Thyroid gland (tissue), 4 donors: ENCODE measurements around the gene ST6GALNAC3. TPM values are rescaled to one million over a fixed set of nuclear protein-coding genes. Genes with fewer than 3 reads are reported as not detected.
A peak's percentile ranks its signal among the peaks of the same experiment; 100 is the strongest.

ENCODE experiments used
- DNase-seq, 2 donors: peaks; one replicate each; pipeline ENCODE4 v3.0.0-alpha.2; 2019
- H3K27ac ChIP-seq, 3 donors: fragments of 200-600 bp; sonication (generic); 1 replicate in 2 of 3; 2 replicates in 1 of 3; pipeline ENCODE4 v1.5.1; 2016 to 2019; ENCODE audit warnings: mild to moderate bottlenecking in 1 of 3, moderate library complexity in 1 of 3
- H3K27me3 ChIP-seq: fragments of 200-600 bp; sonication (generic); one replicate; pipeline ENCODE4 v1.5.1; 2019
- H3K36me3 ChIP-seq, 2 donors: fragments of 200-600 bp; sonication (generic); one replicate each; pipeline ENCODE4 v1.5.1; 2016 to 2019
- H3K4me1 ChIP-seq, 2 donors: fragments of 200-600 bp; sonication (generic); one replicate each; pipeline ENCODE4 v1.5.1; 2017 to 2019
- H3K4me3 ChIP-seq, 3 donors: fragments of 200-600 bp; sonication (generic); replicated peaks in 1 of 3; 1 replicate in 2 of 3; 2 replicates in 1 of 3; pipeline ENCODE4 v1.5.1; 2016; ENCODE audit warnings: mild to moderate bottlenecking in 1 of 3
- H3K9me3 ChIP-seq: fragments of 200-600 bp; sonication (generic); one replicate; pipeline ENCODE4 v1.5.1; 2017
- POLR2A ChIP-seq, 2 donors: fragments of 450-650 bp; IDR thresholded peaks; one replicate each; pipeline ENCODE4 v1.6.1; 2017; ENCODE audit warnings: antibody characterized with exemption in 2 of 2, mild to moderate bottlenecking in 2 of 2, moderate library complexity in 1 of 2
- WGBS, 2 donors: methylation state at CpG; one replicate each; pipeline ENCODE4 v1.1.5; 2017; 5-methylcytosine and 5-hydroxymethylcytosine counted together
- intact Hi-C: fragments of 100-400 bp; cut with DNase I; formaldehyde crosslinking; loops from one replicate; pipeline ENCODE4 v1.15.1; 2023
- total RNA-seq, 4 donors: library from RNA; depleted of rRNA; stranded (reverse); fragments of >200 nt; gene quantifications; one replicate each; pipeline ENCODE4 v1.2.3, GENCODE V29; 2016
- TF ChIP-seq, protein P1 (sequence below), 6 experiments: fragments of 200-600 bp in 3 of 6; fragments of 450-650 bp in 3 of 6; sonication (generic) in 3 of 6; IDR thresholded peaks; one replicate each; pipeline ENCODE4 v1.5.1; 2016 to 2019; ENCODE audit warnings: antibody characterized with exemption in 6 of 6, mild to moderate bottlenecking in 2 of 6, inconsistent platforms in 1 of 6, moderate library complexity in 1 of 6

ST6GALNAC3 gene
- total RNA-seq, 4 donors from 2014 or later, result 17.4 to 35.6 (median 31.6) TPM

DNA sequence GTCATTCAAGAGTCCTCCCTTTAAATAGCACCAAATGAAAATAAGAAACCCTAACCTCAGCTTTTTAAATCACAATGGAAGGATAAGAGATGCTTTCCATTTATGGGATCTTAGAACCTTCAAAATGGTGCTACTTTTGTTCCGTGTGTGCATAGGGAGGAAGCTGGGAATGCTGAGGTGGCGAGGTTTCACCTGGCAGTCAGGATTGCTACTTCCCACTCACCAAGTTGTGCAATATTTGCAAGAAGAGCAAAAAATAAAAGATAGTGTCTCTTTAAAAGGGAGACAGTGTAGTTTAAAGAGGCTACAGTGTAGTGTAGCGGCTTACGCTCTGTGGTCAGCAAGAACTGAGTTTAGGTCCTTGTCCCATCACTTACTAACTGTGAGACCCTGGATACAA, 400.4 kb downstream of the ST6GALNAC3 start:
- Histone ChIP-seq H3K4me1 (no peaks in the 10 kb centered on the region), H3K9me3 (no peaks in the 10 kb centered on the region), H3K36me3 (no peaks in the 10 kb centered on the region), H3K27me3 (no peaks in the 10 kb centered on the region), H3K4me3 (no peak overlapping the region), H3K27ac (no peak overlapping the region)
- intact Hi-C loops, result no loop called here
- 75 to 93% methylated on average over 4 of the region's 4 CpGs for WGBS, 2 donors
- TF ChIP-seq POLR2A (IDR thresholded peaks at IDR 0.05), result no peak
- TF ChIP-seq, protein P1, sequence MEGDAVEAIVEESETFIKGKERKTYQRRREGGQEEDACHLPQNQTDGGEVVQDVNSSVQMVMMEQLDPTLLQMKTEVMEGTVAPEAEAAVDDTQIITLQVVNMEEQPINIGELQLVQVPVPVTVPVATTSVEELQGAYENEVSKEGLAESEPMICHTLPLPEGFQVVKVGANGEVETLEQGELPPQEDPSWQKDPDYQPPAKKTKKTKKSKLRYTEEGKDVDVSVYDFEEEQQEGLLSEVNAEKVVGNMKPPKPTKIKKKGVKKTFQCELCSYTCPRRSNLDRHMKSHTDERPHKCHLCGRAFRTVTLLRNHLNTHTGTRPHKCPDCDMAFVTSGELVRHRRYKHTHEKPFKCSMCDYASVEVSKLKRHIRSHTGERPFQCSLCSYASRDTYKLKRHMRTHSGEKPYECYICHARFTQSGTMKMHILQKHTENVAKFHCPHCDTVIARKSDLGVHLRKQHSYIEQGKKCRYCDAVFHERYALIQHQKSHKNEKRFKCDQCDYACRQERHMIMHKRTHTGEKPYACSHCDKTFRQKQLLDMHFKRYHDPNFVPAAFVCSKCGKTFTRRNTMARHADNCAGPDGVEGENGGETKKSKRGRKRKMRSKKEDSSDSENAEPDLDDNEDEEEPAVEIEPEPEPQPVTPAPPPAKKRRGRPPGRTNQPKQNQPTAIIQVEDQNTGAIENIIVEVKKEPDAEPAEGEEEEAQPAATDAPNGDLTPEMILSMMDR (IDR thresholded peaks at IDR 0.05), result no peak
- DNase-seq, result no peak

DNA sequence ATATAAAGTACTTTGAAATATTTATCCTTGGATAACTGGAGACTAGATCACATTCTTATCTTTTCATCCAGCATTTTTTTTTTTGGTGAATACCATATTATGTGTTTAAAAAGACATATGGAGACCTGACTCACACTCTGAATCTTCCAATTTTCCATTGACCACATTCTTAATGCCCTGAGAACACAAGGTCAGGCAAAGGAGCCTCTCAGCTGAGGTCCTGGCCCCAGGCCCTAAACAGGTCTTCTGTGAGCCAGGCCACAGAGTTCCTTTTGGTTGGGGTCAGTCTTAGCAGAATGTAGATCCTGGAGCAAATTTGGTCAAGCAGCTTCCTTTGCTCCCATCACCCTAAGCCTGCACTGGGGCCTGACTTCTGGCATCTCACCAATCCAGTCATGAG, 402.6 kb downstream of the ST6GALNAC3 start:
- DNase-seq, result peak in 1 of 2 donors; percentile 1
- no peak overlapping the region for H3K27ac ChIP-seq
- no peak overlapping the region for H3K4me3 ChIP-seq
- no peak for TF ChIP-seq POLR2A (IDR thresholded peaks at IDR 0.05)
- TF ChIP-seq, protein P1 (IDR thresholded peaks at IDR 0.05), result no peak
- H3K4me1 ChIP-seq, result peaks cover 2 to 6% of the 10 kb centered on the region in 2 donors
- H3K36me3 ChIP-seq, result no peaks in the 10 kb centered on the region
- H3K27me3 ChIP-seq, result no peaks in the 10 kb centered on the region
- intact Hi-C loops, result no loop called here
- H3K9me3 ChIP-seq, result no peaks in the 10 kb centered on the region

DNA sequence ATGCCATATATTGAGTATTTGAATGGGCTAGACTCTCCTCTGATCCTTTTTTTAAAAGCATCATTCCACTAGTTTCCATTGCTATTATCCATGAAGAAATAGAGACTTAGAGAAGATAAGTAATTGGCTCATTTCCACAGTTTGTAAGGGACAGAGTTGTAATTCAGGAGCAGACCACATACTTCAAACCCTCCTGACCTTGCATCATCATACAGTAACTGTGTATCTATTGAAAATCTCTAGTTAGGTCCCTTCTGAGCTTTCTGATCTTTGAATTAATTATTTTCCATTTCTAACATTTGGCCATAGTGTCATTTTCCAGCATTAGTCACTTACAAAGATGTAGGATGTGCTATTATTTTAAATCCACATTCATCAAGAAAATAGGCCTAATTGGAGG, 406.3 kb downstream of the ST6GALNAC3 start:
- no peaks in the 10 kb centered on the region for H3K9me3 ChIP-seq
- TF ChIP-seq, protein P1 (IDR thresholded peaks at IDR 0.05), result no peak
- TF ChIP-seq POLR2A (IDR thresholded peaks at IDR 0.05), result no peak
- no peak overlapping the region for H3K27ac ChIP-seq
- no peaks in the 10 kb centered on the region for H3K27me3 ChIP-seq
- no peak for DNase-seq
- no peaks in the 10 kb centered on the region for H3K36me3 ChIP-seq
- peaks cover 2 to 6% of the 10 kb centered on the region in 2 donors for H3K4me1 ChIP-seq
- intact Hi-C loops, result no loop called here
- no peak overlapping the region for H3K4me3 ChIP-seq

DNA sequence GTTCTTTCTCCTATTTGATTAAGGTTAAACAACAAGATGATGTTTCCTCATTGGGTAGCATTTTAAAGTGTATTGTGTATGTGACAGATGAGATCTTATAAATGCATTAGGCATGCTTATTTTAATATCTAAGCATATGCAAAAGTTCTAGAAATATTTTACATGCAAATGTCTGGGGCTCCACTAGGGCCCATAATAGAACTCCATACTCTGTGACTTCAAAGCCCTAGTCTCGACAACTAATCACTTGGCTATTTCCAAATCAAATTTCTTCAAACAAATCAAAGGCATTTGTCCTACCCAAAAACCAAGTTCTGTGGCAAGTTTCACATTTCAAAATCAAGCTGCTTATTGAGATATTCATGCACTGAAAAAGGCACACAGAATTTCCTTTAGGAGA, 407.1 kb downstream of the ST6GALNAC3 start:
- H3K27me3 ChIP-seq, result no peaks in the 10 kb centered on the region
- peaks cover 2 to 6% of the 10 kb centered on the region in 2 donors for H3K4me1 ChIP-seq
- H3K36me3 ChIP-seq, result no peaks in the 10 kb centered on the region
- no peak for TF ChIP-seq POLR2A (IDR thresholded peaks at IDR 0.05)
- TF ChIP-seq, protein P1 (IDR thresholded peaks at IDR 0.05), result no peak
- intact Hi-C loops, result no loop called here
- no peak overlapping the region for H3K4me3 ChIP-seq
- H3K27ac ChIP-seq, result no peak overlapping the region
- DNase-seq, result no peak
- no peaks in the 10 kb centered on the region for H3K9me3 ChIP-seq
- 61 to 80% methylated on average over 1 of the region's 1 CpG for WGBS, 2 donors

DNA sequence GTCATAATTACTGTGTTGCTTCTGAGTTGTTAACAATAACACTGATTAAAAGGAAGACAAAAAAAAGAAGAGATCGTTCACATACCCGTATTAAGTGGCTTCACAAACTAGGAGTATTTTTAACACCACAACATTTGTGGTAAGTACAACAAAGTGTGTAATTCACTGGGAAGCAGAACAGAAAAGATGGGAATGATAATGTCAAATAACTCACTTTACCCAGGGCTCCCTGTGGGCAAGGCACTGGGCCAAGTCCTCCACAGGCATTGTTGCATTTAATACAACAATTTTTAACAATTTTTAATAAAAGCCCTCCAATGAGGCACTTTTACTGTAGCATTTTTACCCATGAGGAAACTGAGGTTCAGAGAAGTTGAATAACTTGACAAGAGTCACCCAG, 407.7 kb downstream of the ST6GALNAC3 start:
- intact Hi-C loops, result no loop called here
- H3K27ac ChIP-seq, result no peak overlapping the region
- H3K36me3 ChIP-seq, result no peaks in the 10 kb centered on the region
- H3K4me3 ChIP-seq, result no peak overlapping the region
- no peak for DNase-seq
- no peak for TF ChIP-seq POLR2A (IDR thresholded peaks at IDR 0.05)
- TF ChIP-seq, protein P1 (IDR thresholded peaks at IDR 0.05), result no peak
- H3K27me3 ChIP-seq, result no peaks in the 10 kb centered on the region
- no peaks in the 10 kb centered on the region for H3K9me3 ChIP-seq
- 28 to 40% methylated on average over 2 of the region's 2 CpGs for WGBS, 2 donors
- peaks cover 2 to 6% of the 10 kb centered on the region in 2 donors for H3K4me1 ChIP-seq
